ENCODE results near the gene TP63. TPM values are rescaled to one million over a fixed set of nuclear protein-coding genes. Genes with fewer than 3 reads are reported as not detected.

TP63 gene
- total RNA-seq, 1 donor from 2014 or later: 25.9 TPM

DNA sequence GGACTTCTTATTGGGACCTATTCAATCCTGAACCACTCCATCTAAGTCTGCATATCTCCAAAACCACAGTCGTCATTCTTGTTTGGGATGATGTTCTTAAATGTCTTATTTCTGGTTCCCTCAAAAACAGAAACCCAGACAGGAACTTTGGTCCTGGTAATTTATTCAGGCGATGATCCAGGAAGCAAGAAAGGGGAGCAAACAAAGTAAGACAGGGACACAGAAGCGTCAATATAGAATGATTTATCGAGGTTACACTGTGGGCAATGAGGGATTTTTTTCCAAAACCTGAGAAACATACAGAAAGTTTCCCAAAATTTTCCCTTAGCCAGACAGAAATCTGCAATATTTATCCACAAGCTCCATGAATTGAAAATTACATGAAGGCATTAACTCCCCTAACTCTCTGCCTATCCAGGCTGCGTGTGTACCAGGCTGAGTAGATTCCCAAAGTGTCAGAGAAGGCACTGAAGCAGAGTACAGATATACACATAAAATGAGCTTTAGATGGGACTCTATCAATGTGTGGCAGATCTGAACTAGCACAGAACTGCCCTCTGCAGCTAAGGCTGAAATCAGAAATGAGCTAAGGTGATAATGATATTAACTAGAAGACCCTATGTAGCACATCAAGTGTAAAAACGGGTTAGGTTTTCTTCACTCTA lies 43.2 kb downstream of the TP63 start:
- no peaks in the 10 kb centered on the region for H3K27me3 Mint-ChIP-seq (ENCODE audit: low read depth)
- no peak overlapping the region for H3K27ac Mint-ChIP-seq
- H3K36me3 Mint-ChIP-seq: no peaks in the 10 kb centered on the region
- peaks cover 34% of the 10 kb centered on the region for H3K9me3 Mint-ChIP-seq
- no peak overlapping the region for H3K4me3 Mint-ChIP-seq
- TF ChIP-seq, protein P1, sequence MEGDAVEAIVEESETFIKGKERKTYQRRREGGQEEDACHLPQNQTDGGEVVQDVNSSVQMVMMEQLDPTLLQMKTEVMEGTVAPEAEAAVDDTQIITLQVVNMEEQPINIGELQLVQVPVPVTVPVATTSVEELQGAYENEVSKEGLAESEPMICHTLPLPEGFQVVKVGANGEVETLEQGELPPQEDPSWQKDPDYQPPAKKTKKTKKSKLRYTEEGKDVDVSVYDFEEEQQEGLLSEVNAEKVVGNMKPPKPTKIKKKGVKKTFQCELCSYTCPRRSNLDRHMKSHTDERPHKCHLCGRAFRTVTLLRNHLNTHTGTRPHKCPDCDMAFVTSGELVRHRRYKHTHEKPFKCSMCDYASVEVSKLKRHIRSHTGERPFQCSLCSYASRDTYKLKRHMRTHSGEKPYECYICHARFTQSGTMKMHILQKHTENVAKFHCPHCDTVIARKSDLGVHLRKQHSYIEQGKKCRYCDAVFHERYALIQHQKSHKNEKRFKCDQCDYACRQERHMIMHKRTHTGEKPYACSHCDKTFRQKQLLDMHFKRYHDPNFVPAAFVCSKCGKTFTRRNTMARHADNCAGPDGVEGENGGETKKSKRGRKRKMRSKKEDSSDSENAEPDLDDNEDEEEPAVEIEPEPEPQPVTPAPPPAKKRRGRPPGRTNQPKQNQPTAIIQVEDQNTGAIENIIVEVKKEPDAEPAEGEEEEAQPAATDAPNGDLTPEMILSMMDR (IDR thresholded peaks at IDR 0.05; ENCODE audit: unreplicated experiment): no peak
- no peaks in the 10 kb centered on the region for H3K4me1 Mint-ChIP-seq
- no peak for DNase-seq (ENCODE audit: low spot score in 2 of 2, unreplicated experiment in 2 of 2)

DNA sequence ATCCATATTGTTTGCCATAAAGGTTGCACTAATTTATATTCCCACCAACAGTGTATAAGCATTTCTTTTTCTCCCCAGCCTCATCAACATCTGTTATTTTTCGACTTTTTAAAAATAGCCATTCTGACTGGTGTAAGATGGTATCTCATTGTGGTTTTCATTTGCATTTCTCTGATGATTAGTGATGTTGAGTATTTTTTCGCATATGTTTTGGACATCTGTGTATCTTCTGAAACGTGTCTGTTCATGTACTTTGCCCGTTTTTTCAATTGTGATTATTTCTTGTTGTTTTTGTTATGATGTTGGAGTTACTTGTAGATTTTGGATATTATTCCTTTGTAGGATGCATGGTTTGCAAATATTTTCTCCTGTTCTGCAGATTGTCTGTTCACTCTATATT lies 46.5 kb downstream of the TP63 start:
- TF ChIP-seq, protein P1 (IDR thresholded peaks at IDR 0.05; ENCODE audit: unreplicated experiment): no peak
- DNase-seq (ENCODE audit: low spot score in 2 of 2, unreplicated experiment in 2 of 2): no peak
- peaks cover 26% of the 10 kb centered on the region for H3K9me3 Mint-ChIP-seq
- H3K27ac Mint-ChIP-seq: no peak overlapping the region
- no peaks in the 10 kb centered on the region for H3K36me3 Mint-ChIP-seq
- H3K4me3 Mint-ChIP-seq: no peak overlapping the region
- no peaks in the 10 kb centered on the region for H3K4me1 Mint-ChIP-seq
- H3K27me3 Mint-ChIP-seq (ENCODE audit: low read depth): no peaks in the 10 kb centered on the region

DNA sequence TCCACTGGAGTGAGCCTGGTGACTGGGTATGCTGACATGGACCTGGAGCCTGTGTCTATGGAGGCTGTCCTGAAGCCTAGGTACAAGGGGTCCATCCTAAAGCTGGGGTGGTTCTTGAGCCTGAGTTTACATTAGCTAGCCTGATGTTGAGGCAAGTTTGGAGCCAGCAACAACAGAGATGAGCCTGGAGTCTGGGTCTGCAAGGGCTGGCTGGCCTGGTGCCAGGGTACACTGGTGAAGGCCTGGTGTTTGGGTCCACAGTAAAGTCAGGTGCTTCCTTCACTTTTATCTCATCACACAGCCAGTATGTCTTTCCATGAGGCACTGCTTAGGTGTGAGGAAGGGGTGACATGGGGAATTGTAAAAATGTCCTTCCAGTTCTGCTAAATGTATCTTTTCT lies 49.5 kb downstream of the TP63 start:
- H3K27ac Mint-ChIP-seq: no peak overlapping the region
- no peak overlapping the region for H3K4me3 Mint-ChIP-seq
- no peaks in the 10 kb centered on the region for H3K36me3 Mint-ChIP-seq
- TF ChIP-seq, protein P1 (IDR thresholded peaks at IDR 0.05; ENCODE audit: unreplicated experiment): no peak
- peaks cover 13% of the 10 kb centered on the region for H3K4me1 Mint-ChIP-seq
- no peak for DNase-seq (ENCODE audit: low spot score in 2 of 2, unreplicated experiment in 2 of 2)
- H3K27me3 Mint-ChIP-seq (ENCODE audit: low read depth): no peaks in the 10 kb centered on the region
- H3K9me3 Mint-ChIP-seq: peaks cover 26% of the 10 kb centered on the region

DNA sequence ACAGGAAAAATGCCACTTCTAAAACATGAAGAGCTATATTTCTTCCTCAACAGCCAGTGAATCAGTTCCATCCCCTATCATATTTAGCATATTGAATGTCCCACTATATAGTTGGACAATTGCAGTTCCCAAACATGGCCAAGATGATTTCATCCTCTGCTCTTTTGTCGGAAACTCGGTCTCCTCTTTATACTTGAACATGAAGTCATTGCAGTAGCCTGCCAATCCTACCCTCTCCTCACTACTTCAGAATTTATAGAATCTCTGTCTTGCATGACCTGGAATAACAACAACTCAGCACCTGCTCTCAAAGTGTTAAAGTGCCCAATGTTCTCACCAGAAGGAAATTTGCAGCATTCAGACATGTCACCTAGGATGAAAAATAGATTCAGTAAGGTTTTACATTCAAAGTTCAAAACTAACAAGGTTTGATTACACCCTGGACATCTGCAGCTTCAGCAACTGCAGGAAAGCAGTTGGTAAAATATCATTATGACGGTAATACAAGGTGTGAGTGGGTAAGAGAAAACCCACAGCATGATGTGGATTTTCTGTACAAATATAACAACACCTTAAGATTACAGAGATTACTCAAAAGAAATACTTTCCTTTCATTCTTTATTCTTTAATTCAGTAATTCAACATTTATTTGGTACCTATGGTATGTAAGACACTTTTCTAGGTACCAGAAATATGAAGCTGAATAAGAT lies 52.5 kb downstream of the TP63 start:
- Mint-ChIP-seq H3K27ac (no peak overlapping the region), H3K4me1 (peaks cover 34% of the 10 kb centered on the region), H3K9me3 (peaks cover 8% of the 10 kb centered on the region), H3K27me3 (ENCODE audit: low read depth) (no peaks in the 10 kb centered on the region), H3K4me3 (no peak overlapping the region), H3K36me3 (no peaks in the 10 kb centered on the region)
- DNase-seq (ENCODE audit: low spot score in 2 of 2, unreplicated experiment in 2 of 2): no peak
- TF ChIP-seq, protein P1 (IDR thresholded peaks at IDR 0.05; ENCODE audit: unreplicated experiment): no peak

DNA sequence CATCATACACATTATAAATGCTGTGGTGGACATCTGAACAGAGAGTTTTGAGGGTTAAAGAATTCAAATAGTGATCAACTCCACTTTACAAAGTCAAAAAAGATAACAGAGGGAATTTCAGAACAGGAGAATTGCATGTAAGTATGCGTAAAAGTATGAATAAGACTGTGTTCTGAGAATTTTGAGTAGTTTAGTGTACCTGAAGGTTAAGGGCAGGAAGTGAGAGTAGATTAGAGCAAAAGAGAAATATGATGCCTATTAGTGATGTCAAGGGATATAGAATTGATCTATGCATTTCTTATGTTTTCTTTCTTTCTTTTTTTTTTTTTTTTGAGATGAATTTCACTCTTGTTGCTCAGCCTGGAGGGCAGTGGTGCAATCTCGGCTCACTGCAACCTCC lies 53.1 kb downstream of the TP63 start:
- Mint-ChIP-seq H3K4me1 (peaks cover 36% of the 10 kb centered on the region), H3K27me3 (ENCODE audit: low read depth) (no peaks in the 10 kb centered on the region), H3K9me3 (peaks cover 4% of the 10 kb centered on the region), H3K4me3 (no peak overlapping the region), H3K36me3 (no peaks in the 10 kb centered on the region), H3K27ac (no peak overlapping the region)
- DNase-seq (ENCODE audit: low spot score in 2 of 2, unreplicated experiment in 2 of 2): no peak
- TF ChIP-seq, protein P1 (IDR thresholded peaks at IDR 0.05; ENCODE audit: unreplicated experiment): no peak

Data from mesothelial cell of epicardium (in vitro differentiated cells).